DMS 273 treated with DMSO at 0.1 percent for 48 hours (cell line): ENCODE results near the gene MRM1.

Experiments used
- DNase-seq: peaks from one replicate; lab custom pipeline; 2025; lab: John Stamatoyannopoulos, UW

Gene MRM1, protein sequence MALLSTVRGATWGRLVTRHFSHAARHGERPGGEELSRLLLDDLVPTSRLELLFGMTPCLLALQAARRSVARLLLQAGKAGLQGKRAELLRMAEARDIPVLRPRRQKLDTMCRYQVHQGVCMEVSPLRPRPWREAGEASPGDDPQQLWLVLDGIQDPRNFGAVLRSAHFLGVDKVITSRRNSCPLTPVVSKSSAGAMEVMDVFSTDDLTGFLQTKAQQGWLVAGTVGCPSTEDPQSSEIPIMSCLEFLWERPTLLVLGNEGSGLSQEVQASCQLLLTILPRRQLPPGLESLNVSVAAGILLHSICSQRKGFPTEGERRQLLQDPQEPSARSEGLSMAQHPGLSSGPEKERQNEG

GRCh38 chr17:36601303-36602029 lies at the start of gene MRM1:
Gene MRM1 (plus strand): TSS chr17:36601583. CDS start chr17:36601811, 228 bp downstream.
- peak; percentile 71 for DNase-seq

DNA sequence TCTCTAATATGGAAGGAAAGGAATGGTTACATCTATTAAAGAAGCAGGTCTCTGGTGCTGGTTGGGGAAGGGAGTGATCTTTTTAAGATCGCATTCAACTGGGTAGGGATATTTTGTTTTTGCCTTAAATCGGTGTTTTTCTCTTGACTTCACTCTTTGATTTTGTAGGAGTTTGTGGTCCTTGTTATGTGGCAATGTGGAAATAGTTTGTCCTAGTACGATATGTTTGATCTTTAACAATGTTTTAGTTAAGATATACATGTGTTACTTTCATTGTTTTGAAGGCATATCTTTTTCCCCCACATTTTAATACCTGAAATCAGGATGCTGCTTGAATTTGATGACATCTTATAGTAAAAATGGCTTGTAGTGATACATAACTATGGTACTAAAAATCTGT lies 47.9 kb upstream of the MRM1 start:
- DNase-seq, result no peak

DNA sequence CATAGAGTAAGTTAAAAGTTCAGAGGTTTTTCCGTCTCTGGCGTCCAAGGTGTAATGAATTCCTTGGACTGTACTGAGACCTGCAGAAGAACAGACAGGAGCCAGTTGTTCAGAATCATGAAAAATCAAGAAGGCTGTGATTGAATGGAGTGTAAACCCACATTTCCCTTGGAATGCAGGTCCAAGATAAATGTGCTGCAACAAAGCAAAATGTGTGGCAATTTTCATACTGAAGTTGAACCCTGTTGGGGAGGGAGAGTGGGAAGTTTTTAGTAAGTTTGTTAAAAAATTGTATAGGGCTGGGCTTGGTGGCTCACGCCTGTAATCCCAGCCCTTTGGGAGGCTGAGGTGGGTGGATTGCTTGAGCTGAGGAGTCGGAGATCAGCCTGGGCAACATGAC lies 35.3 kb upstream of the MRM1 start:
- DNase-seq, result no peak

- no peak for DNase-seq
These were observed 26.4 kb upstream of the MRM1 start for GRCh38 chr17:36575028-36575427.

GRCh38 chr17:36576793-36577192 lies 24.6 kb upstream of the MRM1 start:
- no peak for DNase-seq

GRCh38 chr17:36578671-36579070 lies 22.7 kb upstream of the MRM1 start:
- no peak for DNase-seq

GRCh38 chr17:36583787-36584186 lies 17.6 kb upstream of the MRM1 start:
- no peak for DNase-seq

DNA sequence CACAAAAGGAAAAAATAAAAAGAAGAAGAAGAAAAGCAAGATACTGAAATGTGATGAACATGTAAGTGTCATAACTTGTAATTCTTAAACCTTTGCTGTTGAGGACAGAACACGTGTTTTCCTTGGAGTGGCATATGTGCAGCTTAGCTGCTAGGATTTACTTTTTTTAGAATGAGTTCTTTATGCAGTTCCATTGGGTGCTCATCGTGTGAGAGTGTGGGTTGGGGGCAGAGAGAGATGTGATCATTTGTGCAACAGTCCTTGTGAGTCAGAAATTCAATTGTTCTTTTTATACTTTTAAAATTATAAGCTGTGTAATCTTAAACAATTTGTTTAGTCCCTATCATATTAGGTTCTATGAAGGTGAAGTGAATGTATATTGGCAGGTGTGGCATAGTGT lies 15.2 kb upstream of the MRM1 start:
- no peak for DNase-seq

DNA sequence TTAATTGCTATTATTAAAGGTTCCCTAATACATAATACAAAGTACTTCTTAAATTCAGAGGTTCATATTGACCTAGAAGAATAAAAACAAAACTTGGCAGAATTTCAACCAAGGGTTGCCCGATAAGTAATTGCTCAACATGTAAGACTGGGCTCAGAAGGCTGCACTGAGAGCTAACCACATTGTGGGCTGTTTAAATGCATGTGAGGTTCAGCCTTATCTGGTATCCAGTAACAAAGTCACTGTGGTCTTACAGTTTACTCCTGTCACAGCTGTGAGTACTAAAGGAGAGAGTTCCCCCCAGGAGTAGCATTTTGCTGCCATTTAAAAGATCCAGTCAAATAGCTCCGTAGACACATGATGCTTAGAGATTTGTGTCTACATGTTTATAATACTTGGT lies 11.3 kb upstream of the MRM1 start:
- DNase-seq, result no peak

DNA sequence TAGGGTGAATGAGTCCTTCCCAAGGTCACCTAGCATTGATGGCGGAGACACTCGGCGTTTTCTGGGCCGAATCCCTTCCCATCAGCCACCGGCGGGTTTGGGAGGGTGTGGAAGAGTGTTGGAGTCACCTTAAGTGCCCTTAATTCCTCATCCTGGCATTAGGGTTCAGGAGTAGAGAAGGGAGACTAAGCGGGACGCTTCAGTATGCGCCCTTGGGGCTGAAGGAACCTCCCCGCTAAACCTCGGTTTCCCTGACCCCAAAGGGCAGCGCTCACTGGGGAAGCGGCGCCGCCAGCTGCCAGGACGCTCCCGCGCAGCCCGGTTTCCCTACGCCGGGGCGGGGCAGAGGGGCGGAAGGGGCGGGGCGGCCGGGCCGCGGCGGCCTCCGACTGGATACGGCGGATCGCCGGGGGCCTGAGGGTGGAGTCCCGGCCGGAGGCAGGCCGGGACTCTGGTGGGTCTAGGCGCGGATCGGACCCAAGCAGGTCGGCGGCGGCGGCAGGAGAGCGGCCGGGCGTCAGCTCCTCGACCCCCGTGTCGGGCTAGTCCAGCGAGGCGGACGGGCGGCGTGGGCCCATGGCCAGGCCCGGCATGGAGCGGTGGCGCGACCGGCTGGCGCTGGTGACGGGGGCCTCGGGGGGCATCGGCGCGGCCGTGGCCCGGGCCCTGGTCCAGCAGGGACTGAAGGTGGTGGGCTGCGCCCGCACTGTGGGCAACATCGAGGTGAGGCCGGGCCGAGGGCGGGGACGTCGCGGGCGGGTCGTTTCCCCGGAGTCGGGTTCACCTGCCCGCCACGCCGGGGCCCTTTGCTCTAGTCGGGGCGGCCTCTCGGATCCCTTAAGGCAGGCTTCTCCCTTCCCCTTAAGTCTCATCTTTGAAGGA lies 9.7 kb upstream of the MRM1 start, which contains the start of gene DHRS11:
DHRS11 (plus strand) TSS at position 446 of the 882 bp plus-strand sequence; CDS start at position 577, 131 bp downstream.
- peak; percentile 23 for DNase-seq

- no peak for DNase-seq
These were observed 9.1 kb upstream of the MRM1 start for GRCh38 chr17:36592316-36592715.

DNA sequence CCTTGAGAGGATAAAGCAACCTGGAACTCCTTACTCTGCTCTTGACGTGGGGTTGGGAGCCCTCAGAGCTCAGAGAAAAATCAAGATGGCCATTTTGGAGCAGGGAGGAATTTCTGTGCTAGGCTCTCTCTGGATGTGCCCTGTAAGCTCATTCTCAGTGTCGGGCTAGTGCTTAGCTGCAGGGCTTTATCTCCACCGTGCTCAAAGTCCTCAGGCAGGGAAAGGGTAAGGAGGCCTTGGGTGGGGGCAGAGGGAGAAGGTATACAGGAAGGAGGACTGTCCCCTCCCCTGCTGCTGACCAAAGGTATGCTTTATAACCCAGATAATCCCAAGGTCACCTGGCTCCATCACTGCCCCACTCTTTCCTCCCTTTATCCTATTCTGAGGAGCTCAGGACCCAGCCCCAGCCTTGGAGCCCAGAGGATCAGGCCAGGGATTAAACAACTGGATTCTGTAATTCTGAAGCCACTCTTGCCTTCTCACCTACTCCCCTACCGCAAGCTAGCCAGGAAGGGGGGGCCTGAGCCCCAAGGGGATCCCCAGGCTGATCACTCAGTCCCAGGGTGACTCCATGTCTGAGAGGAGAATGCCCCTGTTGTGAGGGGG lies 8.6 kb upstream of the MRM1 start:
- DNase-seq, result no peak

DNA sequence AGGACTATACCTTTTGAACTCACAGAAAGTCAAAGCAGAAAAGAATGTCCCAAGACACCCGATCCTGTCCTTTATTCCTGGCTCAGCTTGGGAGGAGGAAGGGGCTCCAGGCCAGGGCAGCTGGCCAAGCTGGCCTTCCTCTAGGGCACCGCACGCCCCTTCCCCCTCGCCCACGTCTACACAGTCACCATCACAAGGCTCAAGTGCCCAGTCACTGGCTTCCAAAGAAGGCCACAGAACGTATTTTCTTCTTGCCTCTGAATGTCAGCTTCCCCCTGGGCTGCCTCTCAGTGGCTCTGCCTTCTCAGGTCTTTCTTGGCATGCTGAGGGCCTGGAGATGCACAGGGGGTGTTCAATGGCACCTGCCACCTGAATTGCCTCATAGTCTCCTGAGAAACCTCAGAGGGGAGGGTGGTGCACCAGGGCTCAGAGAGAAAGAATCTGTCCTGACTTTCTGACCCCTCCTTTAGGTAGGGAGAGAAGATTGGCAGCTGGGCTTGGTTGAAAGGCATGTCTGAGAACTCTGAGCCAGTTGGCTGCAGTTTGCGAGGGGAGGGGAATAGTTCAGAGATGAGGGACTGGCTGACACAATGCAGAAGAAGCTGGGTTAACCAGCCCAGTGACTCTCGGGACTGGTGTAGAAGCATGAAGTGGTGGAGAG lies 7.6 kb upstream of the MRM1 start:
- DNase-seq, result no peak

- DNase-seq, result no peak
These were observed 6.6 kb upstream of the MRM1 start for GRCh38 chr17:36594626-36595401.

DNA sequence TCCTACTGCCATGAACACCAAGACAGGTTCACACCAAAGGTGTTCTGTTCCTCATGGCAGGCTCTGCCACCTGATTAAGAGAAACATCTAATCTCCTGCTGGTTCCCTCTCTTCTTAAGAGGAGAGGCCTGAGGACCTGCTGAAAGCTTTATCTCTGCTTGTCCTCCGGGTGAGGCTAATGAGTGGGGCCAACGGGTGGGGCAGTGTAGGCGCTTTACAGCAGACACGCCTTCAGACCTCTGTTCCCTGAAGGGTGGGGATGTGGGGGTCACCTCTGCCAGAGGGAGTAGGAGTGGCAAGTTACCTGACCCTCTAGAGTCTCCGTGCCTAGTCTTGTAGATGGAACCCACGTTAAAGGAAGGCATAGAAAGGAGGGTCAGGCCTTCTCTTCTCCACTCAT lies 4.2 kb upstream of the MRM1 start:
- DNase-seq, result no peak

- DNase-seq, result no peak
These were observed 3.3 kb upstream of the MRM1 start for GRCh38 chr17:36597866-36598777.

DNA sequence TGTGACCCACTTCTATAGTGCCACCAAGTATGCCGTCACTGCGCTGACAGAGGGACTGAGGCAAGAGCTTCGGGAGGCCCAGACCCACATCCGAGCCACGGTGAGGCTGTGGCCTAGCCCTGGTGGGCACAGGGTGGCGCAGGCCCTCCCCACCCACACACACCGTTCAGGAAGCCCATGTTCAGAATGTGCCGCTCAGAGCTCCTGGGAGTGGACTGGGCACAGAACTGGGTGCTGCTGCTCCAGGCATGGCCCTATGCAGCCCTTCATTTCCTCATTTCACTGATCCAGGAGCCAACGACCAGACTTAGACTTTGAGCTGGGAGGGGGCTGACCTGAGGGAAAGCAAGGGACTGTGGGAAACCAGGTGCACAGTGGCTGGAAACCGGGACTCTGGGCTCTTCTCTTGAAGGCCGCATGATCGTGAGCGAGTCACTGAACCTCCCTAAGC lies 2.4 kb upstream of the MRM1 start:
- no peak for DNase-seq

DNA sequence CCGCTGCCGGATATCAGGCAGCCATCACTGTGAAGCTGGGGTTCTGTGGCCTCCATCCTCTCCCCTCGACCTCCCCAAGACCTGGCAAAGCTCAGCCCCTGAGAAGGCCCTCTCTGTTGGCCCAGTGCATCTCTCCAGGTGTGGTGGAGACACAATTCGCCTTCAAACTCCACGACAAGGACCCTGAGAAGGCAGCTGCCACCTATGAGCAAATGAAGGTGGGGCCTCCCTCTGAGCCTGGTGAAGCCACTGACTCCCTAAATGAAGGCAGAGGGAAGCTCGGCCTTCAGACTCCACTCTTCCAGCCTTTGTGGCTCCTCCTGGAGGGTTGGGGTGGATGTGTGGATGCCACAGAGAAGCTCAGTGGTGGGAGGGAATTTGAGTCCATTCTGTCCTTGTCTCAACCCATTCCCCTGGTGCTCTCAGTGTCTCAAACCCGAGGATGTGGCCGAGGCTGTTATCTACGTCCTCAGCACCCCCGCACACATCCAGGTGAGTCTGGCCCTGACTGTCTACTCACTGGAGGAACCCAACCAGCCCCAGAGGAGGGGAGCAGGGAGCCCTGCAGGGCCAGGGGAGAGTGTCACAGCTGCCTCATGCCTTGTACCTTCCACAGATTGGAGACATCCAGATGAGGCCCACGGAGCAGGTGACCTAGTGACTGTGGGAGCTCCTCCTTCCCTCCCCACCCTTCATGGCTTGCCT lies 1.7 kb upstream of the MRM1 start:
- no peak for DNase-seq

DNA sequence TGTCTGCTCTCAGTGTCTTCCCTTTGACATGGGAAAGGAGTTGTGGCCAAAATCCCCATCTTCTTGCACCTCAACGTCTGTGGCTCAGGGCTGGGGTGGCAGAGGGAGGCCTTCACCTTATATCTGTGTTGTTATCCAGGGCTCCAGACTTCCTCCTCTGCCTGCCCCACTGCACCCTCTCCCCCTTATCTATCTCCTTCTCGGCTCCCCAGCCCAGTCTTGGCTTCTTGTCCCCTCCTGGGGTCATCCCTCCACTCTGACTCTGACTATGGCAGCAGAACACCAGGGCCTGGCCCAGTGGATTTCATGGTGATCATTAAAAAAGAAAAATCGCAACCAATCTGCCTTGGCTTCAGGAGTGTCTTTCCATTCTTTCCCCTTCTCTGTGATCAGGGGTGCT lies 918 bp upstream of the MRM1 start:
- no peak for DNase-seq
